Putamen (tissue), 1 donor: Measurements from ENCODE around the gene SDCCAG8.
"Not testable (repeated sequence)": the region's sequence is repeated elsewhere in the genome, so short reads cannot be mapped to it uniquely, and the experiment has no call there.

Source experiments
- DNase-seq: peaks from one replicate; pipeline ENCODE4 v3.0.0-alpha.2; 2016; ENCODE audit warnings: low spot score

Gene SDCCAG8

DNA sequence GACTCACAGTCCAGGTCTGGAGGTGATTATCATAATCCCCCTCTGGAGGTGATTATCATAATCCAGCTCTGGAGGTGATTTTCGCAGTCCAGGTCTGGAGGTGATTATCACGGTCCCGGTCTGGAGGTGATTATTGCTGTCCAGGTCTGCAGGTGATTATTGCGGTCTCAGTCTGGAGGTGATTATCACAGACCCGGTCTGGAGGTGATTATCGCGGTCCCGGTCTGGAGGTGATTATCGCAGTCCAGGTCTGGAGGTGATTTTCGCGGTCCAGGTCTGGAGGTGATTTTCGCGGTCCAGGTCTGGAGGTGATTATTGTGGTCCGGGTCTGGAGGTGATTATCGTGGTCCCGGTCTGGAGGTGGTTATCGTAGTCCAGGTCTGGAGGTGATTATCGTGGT lies 76.6 kb downstream of the SDCCAG8 start:
- no peak for DNase-seq

DNA sequence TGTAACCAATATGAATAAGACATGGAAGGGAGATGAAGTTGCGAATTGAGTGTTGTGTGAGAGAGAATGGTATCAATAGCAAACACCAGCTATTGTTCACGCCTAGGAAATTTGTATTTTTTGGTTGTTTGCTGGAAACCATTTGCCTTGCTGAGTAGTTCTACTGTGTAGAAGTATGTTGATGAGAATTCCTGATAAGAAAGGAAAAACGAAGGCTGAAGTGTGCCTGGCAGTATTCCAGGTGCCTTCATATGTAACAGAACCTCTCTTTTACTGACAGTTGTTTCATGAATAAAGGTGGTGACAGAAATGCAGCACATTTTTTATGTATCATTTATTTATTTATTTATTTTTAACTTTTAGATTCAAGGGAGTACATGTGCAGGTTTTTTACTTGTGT lies 79.5 kb downstream of the SDCCAG8 start:
- DNase-seq = no peak

DNA sequence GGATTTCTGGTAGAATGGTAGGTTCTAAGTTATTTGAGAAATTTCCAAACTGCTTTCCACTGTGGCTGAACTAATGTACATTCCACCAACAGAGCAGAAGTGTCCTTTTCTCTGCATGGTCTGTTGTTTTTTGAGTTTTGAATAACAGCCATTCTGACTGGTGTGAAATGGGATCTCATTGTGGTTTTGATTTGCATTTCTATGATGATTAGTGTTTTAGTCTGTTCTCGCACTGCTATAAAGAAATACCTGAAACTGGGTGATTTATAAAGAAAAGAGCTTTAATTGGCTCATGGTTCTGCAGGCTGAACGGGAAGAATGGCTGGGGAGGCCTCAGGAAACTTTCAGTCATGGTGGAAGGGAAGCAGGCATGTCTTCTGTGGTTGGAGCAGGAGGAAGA lies 80.3 kb downstream of the SDCCAG8 start:
- no peak for DNase-seq

- not testable (repeated sequence) for DNase-seq
These were observed 83.0 kb downstream of the SDCCAG8 start for GRCh38 chr1:243338848-243339247.

GRCh38 chr1:243341074-243341473 lies 85.2 kb downstream of the SDCCAG8 start:
- DNase-seq = no peak

GRCh38 chr1:243343970-243344937 lies 88.4 kb downstream of the SDCCAG8 start:
- peak; percentile 47 for DNase-seq

DNA sequence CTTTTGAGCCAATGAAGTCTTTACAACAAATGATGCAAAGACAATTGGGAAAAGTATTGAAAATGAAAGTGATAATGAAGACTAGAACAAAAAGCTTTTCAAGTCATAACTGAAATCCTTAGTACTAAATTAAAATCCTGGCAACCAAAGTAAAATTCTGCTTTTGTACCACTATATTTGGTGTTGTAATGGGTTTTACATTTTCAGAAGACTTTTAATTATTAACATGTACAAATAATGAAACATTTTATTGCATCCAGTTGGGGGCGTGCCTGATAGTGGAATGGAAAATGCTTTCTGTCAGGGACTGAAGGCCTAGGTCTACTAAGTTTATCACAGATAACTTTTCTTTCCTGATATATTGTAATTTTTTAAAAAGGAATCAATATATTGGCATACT lies 89.4 kb downstream of the SDCCAG8 start:
- peak; percentile 19 for DNase-seq

GRCh38 chr1:243346016-243346415 lies 90.2 kb downstream of the SDCCAG8 start:
- DNase-seq = no peak

DNA sequence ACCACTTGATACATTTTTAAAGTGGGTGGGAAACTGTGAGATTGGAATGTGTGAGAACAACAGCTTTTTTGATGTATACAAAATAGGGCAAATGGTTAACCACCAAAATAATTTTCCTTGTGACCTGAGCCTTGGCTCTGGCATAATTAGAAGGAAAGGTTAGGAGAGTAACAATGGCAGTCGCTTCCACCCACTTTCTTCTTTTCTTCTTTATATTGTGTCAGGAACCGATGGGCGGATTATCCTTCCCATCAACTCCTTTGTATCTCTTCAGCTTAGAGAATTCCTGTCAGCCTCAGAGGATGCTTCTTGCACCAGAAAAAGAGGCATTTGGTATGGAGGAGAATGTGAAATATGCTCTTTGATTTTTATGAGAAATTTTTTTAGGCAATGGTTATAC lies 90.6 kb downstream of the SDCCAG8 start:
- DNase-seq = no peak

- DNase-seq = no peak
These were observed 92.5 kb downstream of the SDCCAG8 start for GRCh38 chr1:243348331-243348730.

DNA sequence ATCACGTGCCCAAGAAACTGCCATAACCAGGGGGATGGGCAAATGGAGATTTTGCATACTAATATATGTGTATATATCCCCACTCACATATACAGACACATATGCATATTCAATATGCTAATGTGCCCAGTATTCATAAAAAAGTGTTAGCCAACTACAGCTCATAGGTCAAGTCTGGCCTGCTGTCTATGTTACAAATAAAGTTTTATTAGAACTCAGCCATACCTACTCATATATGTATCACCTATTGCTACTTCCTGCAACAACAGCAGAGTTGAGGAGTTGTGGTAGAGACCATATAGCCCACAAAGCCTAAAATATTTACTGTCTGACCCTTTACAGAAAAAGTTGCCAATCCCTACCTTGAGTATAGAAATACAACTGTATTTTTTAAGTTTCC lies 93.3 kb downstream of the SDCCAG8 start:
- DNase-seq = no peak

DNA sequence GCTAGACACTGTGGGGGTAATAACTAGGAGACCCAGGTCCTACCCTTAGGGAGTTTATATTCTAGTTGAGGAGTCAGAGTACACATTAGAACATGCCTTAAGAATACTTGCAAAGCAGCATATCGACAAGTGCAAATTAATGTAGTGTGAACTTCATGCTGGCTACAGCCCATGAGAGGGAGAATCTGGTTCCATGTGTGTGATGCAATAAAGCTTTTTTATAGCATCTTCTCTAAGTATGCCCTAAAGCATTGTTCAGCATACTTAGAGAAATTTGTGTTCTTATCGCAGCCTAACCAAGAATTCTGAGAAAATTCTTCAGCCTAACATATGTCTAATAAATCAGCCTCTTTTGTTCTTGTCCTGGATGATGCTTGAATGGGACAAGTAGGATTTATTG lies 95.5 kb downstream of the SDCCAG8 start:
- DNase-seq = no peak

GRCh38 chr1:243354511-243355153 lies 98.8 kb downstream of the SDCCAG8 start:
- DNase-seq = no peak

- DNase-seq = no peak
These were observed 108.0 kb downstream of the SDCCAG8 start for GRCh38 chr1:243363832-243364231.

DNA sequence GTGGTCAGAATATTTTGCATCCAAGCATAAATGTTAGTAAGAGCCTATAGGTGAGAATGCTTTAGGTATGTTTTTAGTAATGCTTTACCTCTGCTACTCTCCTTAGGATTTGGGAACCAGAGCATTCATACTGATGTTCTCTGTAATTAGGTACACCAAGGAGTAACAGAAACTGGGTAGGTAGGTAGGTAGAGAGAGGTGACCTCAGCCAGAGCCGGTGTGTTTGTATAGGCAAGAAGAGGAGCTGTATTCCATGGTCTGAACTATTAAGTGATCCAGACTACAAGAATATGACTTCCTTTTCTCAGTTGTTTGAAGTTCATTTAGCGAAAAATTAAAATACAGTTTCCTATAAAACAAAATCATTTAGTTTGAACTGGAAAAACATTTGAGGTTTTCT lies 108.5 kb downstream of the SDCCAG8 start:
- no peak for DNase-seq

DNA sequence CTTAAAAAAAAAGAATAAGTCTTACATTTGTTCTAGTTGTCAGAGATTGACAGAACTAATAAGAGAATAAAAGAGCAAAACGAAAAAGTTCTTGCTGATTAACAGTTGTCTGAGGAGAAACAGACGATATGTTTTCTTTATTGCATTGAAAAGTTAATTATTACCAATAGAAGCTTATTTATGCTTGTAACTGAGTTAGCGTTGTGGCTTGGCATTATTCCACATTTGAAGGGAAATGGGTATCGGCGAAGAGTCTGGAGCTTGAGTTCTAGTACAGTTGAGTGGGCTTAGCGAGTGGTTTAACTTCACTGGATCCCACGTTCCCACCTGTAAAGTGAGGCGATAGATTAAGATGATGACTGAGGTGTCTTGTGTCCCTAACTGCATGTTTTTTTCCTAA lies 109.0 kb downstream of the SDCCAG8 start:
- DNase-seq = no peak

- DNase-seq = no peak
These were observed 111.5 kb downstream of the SDCCAG8 start for GRCh38 chr1:243367314-243367713.

GRCh38 chr1:243374412-243374811 lies 118.6 kb downstream of the SDCCAG8 start:
- DNase-seq = no peak

DNA sequence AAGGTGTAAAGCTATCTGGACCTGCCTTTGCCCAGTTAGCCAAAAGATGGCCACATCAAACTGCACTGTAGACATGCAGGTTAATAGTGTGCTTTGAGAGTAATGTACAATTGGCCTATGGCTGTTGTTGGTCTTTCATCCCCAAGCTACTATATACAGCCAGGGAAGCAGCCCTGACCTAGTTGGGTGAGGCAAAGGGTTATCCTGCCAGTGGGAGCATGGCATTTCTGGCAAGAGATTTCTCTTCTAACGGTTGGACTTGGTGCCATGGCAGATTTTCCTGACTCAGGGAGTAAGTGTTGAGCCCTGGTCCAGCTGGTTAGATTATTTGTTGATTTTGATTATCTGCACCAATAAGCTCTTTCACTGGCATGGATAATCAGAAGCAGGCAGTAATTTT lies 119.8 kb downstream of the SDCCAG8 start:
- DNase-seq = no peak

DNA sequence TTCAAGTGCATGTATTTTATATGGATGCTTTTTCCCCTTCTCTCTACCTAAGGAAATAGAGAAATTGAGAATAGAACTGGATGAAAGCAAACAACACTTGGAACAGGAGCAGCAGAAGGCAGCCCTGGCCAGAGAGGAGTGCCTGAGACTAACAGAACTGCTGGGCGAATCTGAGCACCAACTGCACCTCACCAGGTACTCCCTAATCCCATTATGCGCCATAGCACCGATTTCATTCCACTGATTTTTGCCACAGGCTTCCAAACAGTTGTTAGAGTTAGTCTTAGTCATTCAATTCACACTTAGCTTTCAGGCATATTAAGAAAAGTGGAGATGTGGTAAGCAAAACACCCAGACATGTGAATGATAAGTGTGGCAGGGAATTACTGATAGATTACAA lies 122.8 kb downstream of the SDCCAG8 start:
- no peak for DNase-seq

- no peak for DNase-seq
These were observed 123.4 kb downstream of the SDCCAG8 start for GRCh38 chr1:243379208-243379607.

- no peak for DNase-seq
These were observed 123.9 kb downstream of the SDCCAG8 start for GRCh38 chr1:243379706-243380105.

- DNase-seq = no peak
These were observed 132.4 kb downstream of the SDCCAG8 start for GRCh38 chr1:243388276-243388675.
